22Rv1 (cell line): ENCODE measurements around the gene CYP26B1.

Source experiments
- H3K27ac ChIP-seq: fragments of 450-650 bp; 2 replicates; pipeline ENCODE4 v1.5.1; 2017
- ZFX ChIP-seq: fragments of 450-650 bp; IDR thresholded peaks from 2 replicates; pipeline ENCODE4 v1.6.1; 2017; ENCODE audit warnings: antibody characterized with exemption, borderline replicate concordance
- TF ChIP-seq, protein P1 (sequence below): fragments of 450-650 bp; IDR thresholded peaks from 2 replicates; pipeline ENCODE4 v1.5.1; 2017; ENCODE audit warnings: mild to moderate bottlenecking

CYP26B1 gene

DNA sequence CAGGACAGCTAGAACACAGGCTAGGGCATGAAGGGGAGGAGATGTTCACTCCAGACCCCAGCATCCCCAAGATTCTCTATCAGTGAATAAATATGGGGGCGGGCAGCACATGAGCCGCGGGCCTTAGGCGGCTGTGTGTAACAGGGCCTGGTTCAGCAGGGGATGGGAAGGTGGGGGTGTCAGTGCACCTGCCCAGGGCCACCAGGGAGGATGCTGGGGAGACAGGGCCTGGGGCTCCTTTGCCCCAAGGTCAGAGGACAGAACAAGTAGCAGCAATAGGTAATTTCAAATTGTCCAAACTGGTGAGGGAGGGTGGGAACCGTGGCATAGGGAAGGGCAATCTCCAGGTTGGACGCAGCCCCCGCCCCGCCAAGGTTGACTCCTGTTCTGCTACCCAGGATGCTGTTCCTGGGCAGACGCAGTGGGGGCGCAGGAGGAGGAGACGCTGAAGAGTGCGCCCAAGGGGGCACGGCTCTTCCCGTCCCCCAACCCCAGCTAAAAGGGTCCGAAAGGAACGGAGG lies 16.2 kb downstream of the CYP26B1 start:
- TF ChIP-seq ZFX, result no peak
- TF ChIP-seq, protein P1, sequence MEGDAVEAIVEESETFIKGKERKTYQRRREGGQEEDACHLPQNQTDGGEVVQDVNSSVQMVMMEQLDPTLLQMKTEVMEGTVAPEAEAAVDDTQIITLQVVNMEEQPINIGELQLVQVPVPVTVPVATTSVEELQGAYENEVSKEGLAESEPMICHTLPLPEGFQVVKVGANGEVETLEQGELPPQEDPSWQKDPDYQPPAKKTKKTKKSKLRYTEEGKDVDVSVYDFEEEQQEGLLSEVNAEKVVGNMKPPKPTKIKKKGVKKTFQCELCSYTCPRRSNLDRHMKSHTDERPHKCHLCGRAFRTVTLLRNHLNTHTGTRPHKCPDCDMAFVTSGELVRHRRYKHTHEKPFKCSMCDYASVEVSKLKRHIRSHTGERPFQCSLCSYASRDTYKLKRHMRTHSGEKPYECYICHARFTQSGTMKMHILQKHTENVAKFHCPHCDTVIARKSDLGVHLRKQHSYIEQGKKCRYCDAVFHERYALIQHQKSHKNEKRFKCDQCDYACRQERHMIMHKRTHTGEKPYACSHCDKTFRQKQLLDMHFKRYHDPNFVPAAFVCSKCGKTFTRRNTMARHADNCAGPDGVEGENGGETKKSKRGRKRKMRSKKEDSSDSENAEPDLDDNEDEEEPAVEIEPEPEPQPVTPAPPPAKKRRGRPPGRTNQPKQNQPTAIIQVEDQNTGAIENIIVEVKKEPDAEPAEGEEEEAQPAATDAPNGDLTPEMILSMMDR, result no peak
- H3K27ac ChIP-seq, result no peak overlapping the region

DNA sequence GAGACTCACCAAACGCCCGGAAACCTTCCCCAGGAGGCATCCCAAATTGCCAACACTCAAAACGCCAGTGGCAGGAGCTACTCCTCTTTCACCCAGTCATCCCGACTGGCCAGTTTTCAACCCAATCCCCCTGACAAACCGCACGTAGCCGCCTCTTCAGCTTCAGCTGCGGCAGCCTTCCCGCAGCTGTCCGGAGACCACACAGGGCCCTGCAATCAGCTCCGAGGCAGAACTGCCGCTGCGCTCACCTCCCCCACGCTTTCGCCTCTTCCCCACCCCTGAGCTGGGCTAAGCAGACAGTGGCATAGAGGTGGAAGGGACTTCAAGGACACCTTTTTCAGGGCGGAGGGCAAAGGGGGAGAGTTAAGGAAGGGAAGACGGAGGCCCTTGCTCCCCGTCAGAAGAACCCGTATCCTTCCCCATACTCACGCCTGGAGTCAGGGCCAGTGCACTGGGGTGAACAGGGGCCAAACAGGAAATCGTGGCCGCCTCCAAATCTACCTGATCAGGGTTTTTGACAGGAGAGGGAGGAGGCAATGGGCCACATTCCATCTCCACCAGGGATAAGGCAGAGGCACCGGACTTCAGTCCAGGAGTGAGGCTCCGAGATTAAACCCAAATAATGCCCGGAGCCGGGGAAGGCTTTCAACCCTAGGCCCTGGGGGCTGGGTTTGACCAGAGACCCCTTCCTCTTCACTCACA lies 16.9 kb downstream of the CYP26B1 start:
- no peak overlapping the region for H3K27ac ChIP-seq
- no peak for TF ChIP-seq ZFX
- TF ChIP-seq, protein P1, result no peak

- no peak for TF ChIP-seq ZFX
- no peak overlapping the region for H3K27ac ChIP-seq
Observed at GRCh38 chr2:72129681-72130340, 17.9 kb downstream of the CYP26B1 start.

GRCh38 chr2:72128843-72129227 lies 18.8 kb downstream of the CYP26B1 start:
- H3K27ac ChIP-seq, result no peak overlapping the region
- TF ChIP-seq ZFX, result no peak
- TF ChIP-seq, protein P1, result no peak

DNA sequence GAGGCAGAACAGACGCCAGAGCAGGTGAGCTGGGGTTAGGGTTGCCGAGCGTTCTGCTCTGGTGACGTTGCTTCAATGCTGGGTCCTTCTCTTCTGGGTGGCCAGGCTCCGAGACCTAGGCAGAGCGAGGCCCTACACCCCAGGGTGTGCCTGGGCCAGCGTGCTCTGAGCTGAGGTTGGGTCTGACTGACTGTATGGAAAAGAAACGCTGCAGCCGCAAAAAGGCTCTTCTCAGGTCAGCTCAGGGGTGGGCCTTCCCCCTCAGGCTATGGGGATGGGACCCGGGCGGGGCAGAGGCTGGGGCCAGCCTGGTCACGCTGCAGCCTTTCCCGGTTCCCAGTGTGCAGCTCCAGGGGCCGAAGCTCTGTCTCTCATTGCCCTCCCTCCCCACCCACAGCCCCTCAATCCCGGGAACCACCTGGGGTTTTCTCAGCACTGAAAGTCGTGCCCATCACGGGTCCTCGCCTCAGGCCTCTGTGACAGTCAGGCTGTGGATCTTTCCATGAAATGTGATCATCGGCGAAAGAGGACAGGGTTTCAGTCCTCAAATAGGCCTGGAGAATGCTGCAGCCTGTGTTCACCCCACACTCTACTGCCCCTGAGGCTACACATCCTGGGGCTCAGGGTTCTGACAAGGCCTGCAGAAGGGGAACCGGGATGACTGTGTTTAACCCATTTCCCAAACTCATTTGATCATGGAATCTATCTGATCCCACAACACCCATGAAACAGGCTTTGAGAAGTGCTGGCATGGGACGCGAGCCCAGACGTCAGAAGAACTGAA lies 19.4 kb downstream of the CYP26B1 start:
- H3K27ac ChIP-seq, result no peak overlapping the region
- TF ChIP-seq, protein P1, result no peak
- no peak for TF ChIP-seq ZFX

- no peak overlapping the region for H3K27ac ChIP-seq
- TF ChIP-seq ZFX, result no peak
- TF ChIP-seq, protein P1, result no peak
Observed at GRCh38 chr2:72127401-72128058, 20.1 kb downstream of the CYP26B1 start.
